Tibial artery (tissue), 4 donors: Measurements from ENCODE around the gene COL4A2.
A peak's percentile ranks its signal among the peaks of the same experiment; 100 is the strongest.

Experiments used
- DNase-seq, 2 donors: peaks; one replicate each; pipeline ENCODE4 v3.0.0-alpha.2; 2019
- H3K27ac ChIP-seq, 2 donors: fragments of 200-600 bp; sonication (generic) in 1 of 2; 1 replicate in 1 of 2; 2 replicates in 1 of 2; pipeline ENCODE4 v1.5.1; 2018 to 2019; ENCODE audit warnings: mild to moderate bottlenecking in 1 of 2
- H3K27me3 ChIP-seq, 2 donors: fragments of 200-600 bp; sonication (generic) in 1 of 2; one replicate each; pipeline versions ENCODE4 v1.5.1 to v1.6.0; 2016 to 2019
- H3K36me3 ChIP-seq, 3 donors: fragments of 200-600 bp; sonication (generic) in 2 of 3; one replicate each; pipeline ENCODE4 v1.5.1; 2016 to 2019; ENCODE audit warnings: mild to moderate bottlenecking in 2 of 3
- H3K4me1 ChIP-seq, 4 donors: fragments of 200-600 bp; sonication (generic) in 2 of 4; 1 replicate in 3 of 4; 2 replicates in 1 of 4; pipeline ENCODE4 v1.5.1; 2016 to 2019
- H3K4me3 ChIP-seq, 2 donors: fragments of 200-600 bp; sonication (generic) in 1 of 2; 1 replicate in 1 of 2; 2 replicates in 1 of 2; pipeline ENCODE4 v1.5.1; 2018 to 2019; ENCODE audit warnings: mild to moderate bottlenecking in 2 of 2
- H3K9me3 ChIP-seq, 3 donors: fragments of 200-600 bp; sonication (generic) in 1 of 3; one replicate each; pipeline ENCODE4 v1.5.1; 2016 to 2019
- CTCF ChIP-seq, 2 experiments: fragments of 200-600 bp in 1 of 2; fragments of 450-650 bp in 1 of 2; IDR thresholded peaks; one replicate each; pipeline ENCODE4 v1.5.1; 2017 to 2019; ENCODE audit warnings: antibody characterized with exemption in 2 of 2, mild to moderate bottlenecking in 1 of 2, moderate library complexity in 1 of 2
- intact Hi-C: fragments of 100-400 bp; cut with DNase I; formaldehyde crosslinking; loops from one replicate; pipeline ENCODE4 v1.15.0; 2023; ENCODE audit warnings: low total_unique reads

Gene COL4A2

GRCh38 chr13:110262082-110262436 is 45.0 kb upstream of the COL4A2 start:
- H3K36me3 ChIP-seq: no peaks in the 10 kb centered on the region
- H3K27me3 ChIP-seq: no peaks in the 10 kb centered on the region
- H3K4me3 ChIP-seq: peak overlapping the region in 1 of 2 donors; percentile 16
- intact Hi-C loops: loop anchor here (5.0 kb wide), 1 partner anchor 35 kb away; no protein-coding TSS in a partner anchor
- peak overlapping the region; percentile 74 to 79 for H3K27ac ChIP-seq
- H3K9me3 ChIP-seq: no peaks in the 10 kb centered on the region
- DNase-seq: no peak
- no peak for TF ChIP-seq CTCF (IDR thresholded peaks at IDR 0.05)
- H3K4me1 ChIP-seq: peaks cover 0 to 97% (median 63%) of the 10 kb centered on the region in 4 donors

- no peaks in the 10 kb centered on the region for H3K27me3 ChIP-seq
- H3K4me3 ChIP-seq: peak overlapping the region in 1 of 2 donors; percentile 16
- H3K36me3 ChIP-seq: no peaks in the 10 kb centered on the region
- TF ChIP-seq CTCF (IDR thresholded peaks at IDR 0.05): no peak
- H3K4me1 ChIP-seq: peaks cover 0 to 97% (median 68%) of the 10 kb centered on the region in 4 donors
- intact Hi-C loops: loop anchor here (5.0 kb wide), 1 partner anchor 35 kb away; no protein-coding TSS in a partner anchor
- peak overlapping the region; percentile 74 to 79 for H3K27ac ChIP-seq
- DNase-seq: no peak
- no peaks in the 10 kb centered on the region for H3K9me3 ChIP-seq
These were observed 44.4 kb upstream of the COL4A2 start for GRCh38 chr13:110262508-110263291.

- TF ChIP-seq CTCF (IDR thresholded peaks at IDR 0.05): no peak
- Histone ChIP-seq H3K36me3 (no peaks in the 10 kb centered on the region), H3K27me3 (no peaks in the 10 kb centered on the region), H3K27ac (peak overlapping the region; percentile 74 to 79), H3K4me3 (no peak overlapping the region), H3K9me3 (no peaks in the 10 kb centered on the region), H3K4me1 (peaks cover 0 to 100% (median 74%) of the 10 kb centered on the region in 4 donors)
- intact Hi-C loops: loop anchor here (5.0 kb wide), 1 partner anchor 34 kb away; no protein-coding TSS in a partner anchor
- DNase-seq: no peak
These were observed 43.7 kb upstream of the COL4A2 start for GRCh38 chr13:110263404-110263803.

- TF ChIP-seq CTCF (IDR thresholded peaks at IDR 0.05): no peak
- no peak for DNase-seq
- intact Hi-C loops: loop anchor here (5.0 kb wide), 1 partner anchor 33 kb away; no protein-coding TSS in a partner anchor
- Histone ChIP-seq H3K4me1 (peaks cover 4 to 100% (median 78%) of the 10 kb centered on the region in 4 donors), H3K36me3 (no peaks in the 10 kb centered on the region), H3K27ac (peak overlapping the region; percentile 74 to 79), H3K9me3 (no peaks in the 10 kb centered on the region), H3K27me3 (no peaks in the 10 kb centered on the region), H3K4me3 (no peak overlapping the region)
These were observed 43.2 kb upstream of the COL4A2 start for GRCh38 chr13:110263888-110264287.

GRCh38 chr13:110264685-110265275 is 42.3 kb upstream of the COL4A2 start:
- no peak for DNase-seq
- no peak overlapping the region for H3K4me3 ChIP-seq
- intact Hi-C loops: loop anchor here (5.0 kb wide), 1 partner anchor 33 kb away; no protein-coding TSS in a partner anchor
- peaks cover 5 to 100% (median 80%) of the 10 kb centered on the region in 4 donors for H3K4me1 ChIP-seq
- H3K27me3 ChIP-seq: no peaks in the 10 kb centered on the region
- no peaks in the 10 kb centered on the region for H3K36me3 ChIP-seq
- H3K9me3 ChIP-seq: no peaks in the 10 kb centered on the region
- H3K27ac ChIP-seq: peak overlapping the region; percentile 74 to 79
- TF ChIP-seq CTCF (IDR thresholded peaks at IDR 0.05): no peak
